HL-60 (cell line): Measurements from ENCODE around the gene BEND3.

Source experiments
- DNase-seq, 2 experiments: peaks; one replicate each; pipeline ENCODE4 v3.0.0-alpha.2; 2010 to 2020; ENCODE audit warnings: low read depth in 1 of 2, low spot score in 1 of 2
- H3K27ac ChIP-seq: fragments of 250-450 bp; sonication (Bioruptor Pico); replicated peaks from 2 replicates; pipeline ENCODE4 v1.5.1; 2020; ENCODE audit warnings: mild to moderate bottlenecking, moderate library complexity
- H3K27me3 ChIP-seq: fragments of 250-450 bp; sonication (Bioruptor Pico); 2 replicates; pipeline ENCODE4 v1.5.1; 2021; ENCODE audit warnings: mild to moderate bottlenecking, moderate library complexity; ENCODE audit not compliant: insufficient read depth, poor library complexity, severe bottlenecking
- H3K4me3 ChIP-seq: replicated peaks from 2 replicates; pipeline ENCODE4 v1.5.1; 2011; ENCODE audit warnings: mild to moderate bottlenecking, control low read depth, low read length; ENCODE audit not compliant: insufficient read depth
- GABPA ChIP-seq: IDR thresholded peaks from 2 replicates; pipeline ENCODE4 v1.6.1; 2012; ENCODE audit warnings: low read depth
- POLR2AphosphoS5 ChIP-seq: IDR thresholded peaks from 2 replicates; pipeline ENCODE4 v1.6.1; 2012; ENCODE audit warnings: low read depth
- SPI1 ChIP-seq: IDR thresholded peaks from 2 replicates; pipeline ENCODE4 v1.6.1; 2012; ENCODE audit warnings: low read depth, mild to moderate bottlenecking, borderline replicate concordance
- TF ChIP-seq, protein P1 (sequence below): IDR thresholded peaks from one replicate; pipeline ENCODE4 v1.5.1; 2011; ENCODE audit warnings: low read length, control low read depth, inconsistent platforms; ENCODE audit not compliant: insufficient read depth
- TF ChIP-seq, protein P2 (sequence below): IDR thresholded peaks from 2 replicates; pipeline ENCODE4 v1.6.1; 2012; ENCODE audit warnings: low read depth; ENCODE audit not compliant: insufficient replicate concordance

BEND3 gene

DNA sequence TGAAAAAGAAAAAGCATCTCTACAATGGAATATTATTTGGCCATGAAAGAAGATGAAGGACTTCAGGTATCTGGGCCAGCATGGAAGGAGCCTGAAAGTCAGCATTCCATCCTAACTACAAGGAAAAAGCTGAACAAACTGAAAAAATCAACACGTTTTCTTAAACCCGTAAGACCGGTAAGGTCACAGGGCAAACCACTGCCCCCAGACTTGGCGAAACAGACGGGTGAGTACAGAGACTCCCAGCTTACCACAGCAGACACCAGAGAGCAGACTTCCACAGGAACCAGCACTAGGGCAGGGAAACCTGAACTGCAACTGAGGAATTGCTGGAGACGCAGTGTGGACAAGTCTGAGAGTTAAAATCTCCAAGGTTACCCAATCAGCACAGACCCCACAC lies 31.4 kb downstream of the BEND3 start:
- no peak overlapping the region for H3K27ac ChIP-seq
- no peak for DNase-seq
- no peak for TF ChIP-seq POLR2AphosphoS5
- no peak for TF ChIP-seq GABPA
- TF ChIP-seq, protein P1, sequence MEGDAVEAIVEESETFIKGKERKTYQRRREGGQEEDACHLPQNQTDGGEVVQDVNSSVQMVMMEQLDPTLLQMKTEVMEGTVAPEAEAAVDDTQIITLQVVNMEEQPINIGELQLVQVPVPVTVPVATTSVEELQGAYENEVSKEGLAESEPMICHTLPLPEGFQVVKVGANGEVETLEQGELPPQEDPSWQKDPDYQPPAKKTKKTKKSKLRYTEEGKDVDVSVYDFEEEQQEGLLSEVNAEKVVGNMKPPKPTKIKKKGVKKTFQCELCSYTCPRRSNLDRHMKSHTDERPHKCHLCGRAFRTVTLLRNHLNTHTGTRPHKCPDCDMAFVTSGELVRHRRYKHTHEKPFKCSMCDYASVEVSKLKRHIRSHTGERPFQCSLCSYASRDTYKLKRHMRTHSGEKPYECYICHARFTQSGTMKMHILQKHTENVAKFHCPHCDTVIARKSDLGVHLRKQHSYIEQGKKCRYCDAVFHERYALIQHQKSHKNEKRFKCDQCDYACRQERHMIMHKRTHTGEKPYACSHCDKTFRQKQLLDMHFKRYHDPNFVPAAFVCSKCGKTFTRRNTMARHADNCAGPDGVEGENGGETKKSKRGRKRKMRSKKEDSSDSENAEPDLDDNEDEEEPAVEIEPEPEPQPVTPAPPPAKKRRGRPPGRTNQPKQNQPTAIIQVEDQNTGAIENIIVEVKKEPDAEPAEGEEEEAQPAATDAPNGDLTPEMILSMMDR = no peak
- no peak for TF ChIP-seq SPI1
- TF ChIP-seq, protein P2, sequence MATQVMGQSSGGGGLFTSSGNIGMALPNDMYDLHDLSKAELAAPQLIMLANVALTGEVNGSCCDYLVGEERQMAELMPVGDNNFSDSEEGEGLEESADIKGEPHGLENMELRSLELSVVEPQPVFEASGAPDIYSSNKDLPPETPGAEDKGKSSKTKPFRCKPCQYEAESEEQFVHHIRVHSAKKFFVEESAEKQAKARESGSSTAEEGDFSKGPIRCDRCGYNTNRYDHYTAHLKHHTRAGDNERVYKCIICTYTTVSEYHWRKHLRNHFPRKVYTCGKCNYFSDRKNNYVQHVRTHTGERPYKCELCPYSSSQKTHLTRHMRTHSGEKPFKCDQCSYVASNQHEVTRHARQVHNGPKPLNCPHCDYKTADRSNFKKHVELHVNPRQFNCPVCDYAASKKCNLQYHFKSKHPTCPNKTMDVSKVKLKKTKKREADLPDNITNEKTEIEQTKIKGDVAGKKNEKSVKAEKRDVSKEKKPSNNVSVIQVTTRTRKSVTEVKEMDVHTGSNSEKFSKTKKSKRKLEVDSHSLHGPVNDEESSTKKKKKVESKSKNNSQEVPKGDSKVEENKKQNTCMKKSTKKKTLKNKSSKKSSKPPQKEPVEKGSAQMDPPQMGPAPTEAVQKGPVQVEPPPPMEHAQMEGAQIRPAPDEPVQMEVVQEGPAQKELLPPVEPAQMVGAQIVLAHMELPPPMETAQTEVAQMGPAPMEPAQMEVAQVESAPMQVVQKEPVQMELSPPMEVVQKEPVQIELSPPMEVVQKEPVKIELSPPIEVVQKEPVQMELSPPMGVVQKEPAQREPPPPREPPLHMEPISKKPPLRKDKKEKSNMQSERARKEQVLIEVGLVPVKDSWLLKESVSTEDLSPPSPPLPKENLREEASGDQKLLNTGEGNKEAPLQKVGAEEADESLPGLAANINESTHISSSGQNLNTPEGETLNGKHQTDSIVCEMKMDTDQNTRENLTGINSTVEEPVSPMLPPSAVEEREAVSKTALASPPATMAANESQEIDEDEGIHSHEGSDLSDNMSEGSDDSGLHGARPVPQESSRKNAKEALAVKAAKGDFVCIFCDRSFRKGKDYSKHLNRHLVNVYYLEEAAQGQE = no peak
- no peak overlapping the region for H3K4me3 ChIP-seq
- H3K27me3 ChIP-seq = no peaks in the 10 kb centered on the region

DNA sequence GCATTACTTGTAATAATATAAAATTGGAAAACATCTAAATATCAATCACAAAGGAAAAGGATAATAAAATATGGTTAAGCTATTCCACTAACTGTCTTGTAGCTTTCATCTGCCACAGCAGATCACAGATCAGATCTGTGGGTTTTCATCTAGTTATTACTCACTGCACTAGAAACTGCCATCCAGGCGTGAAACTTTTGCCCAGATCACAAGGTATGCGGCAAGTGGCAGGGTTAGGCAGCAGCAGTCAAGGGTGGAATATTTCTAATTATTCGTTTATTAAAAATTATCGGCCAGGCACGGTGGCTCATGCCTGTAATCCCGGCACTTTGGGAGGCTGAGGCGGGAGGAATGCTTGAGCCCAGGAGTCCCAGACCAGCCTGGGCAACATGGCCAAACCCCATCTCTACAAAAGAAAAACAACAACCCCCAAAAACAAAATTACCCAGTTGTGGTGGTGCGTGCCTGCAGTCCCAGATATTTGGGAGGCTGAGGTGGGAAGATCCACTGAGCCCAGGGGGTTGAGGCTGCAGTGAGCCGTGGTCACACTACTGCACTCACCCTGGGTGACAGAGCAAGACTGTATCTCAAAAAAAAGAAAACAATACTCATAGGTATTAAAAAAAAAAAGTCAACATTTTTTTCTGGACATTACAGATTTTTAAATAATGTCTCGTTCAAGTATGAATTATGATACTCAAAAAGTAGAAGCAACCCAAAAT lies 32.1 kb downstream of the BEND3 start:
- Histone ChIP-seq H3K4me3 (no peak overlapping the region), H3K27me3 (no peaks in the 10 kb centered on the region), H3K27ac (no peak overlapping the region)
- TF ChIP-seq, protein P1 = no peak
- TF ChIP-seq GABPA (no peak), POLR2AphosphoS5 (no peak), SPI1 (no peak)
- TF ChIP-seq, protein P2 = no peak
- DNase-seq = no peak

DNA sequence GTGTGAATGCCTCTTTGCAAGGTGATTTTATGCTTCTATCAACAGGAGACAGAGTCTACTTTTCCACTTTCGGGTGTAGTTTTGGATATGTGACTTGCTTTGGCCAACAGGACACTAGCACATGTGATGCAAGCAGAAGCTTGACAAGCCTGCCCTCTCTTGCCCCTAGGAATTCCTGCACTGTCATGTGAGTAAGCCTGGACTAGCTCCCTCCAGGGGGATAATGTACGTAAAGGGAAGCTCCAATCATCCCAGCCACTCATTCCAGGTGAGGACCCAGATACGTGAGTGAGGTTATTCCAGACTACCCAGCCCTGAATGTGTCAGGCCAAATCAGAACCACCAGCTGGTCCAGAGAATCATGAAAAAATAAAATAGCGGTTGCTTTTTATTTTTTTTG lies 33.3 kb downstream of the BEND3 start:
- no peak overlapping the region for H3K27ac ChIP-seq
- TF ChIP-seq, protein P1 = no peak
- TF ChIP-seq GABPA = no peak
- no peak for TF ChIP-seq SPI1
- TF ChIP-seq POLR2AphosphoS5 = no peak
- TF ChIP-seq, protein P2 = no peak
- H3K27me3 ChIP-seq = no peaks in the 10 kb centered on the region
- no peak overlapping the region for H3K4me3 ChIP-seq
- DNase-seq = no peak
